HUDEP-2 (cell line): ENCODE data around the gene KRT6C.
"Not testable (repeated sequence)": the region's sequence is repeated elsewhere in the genome, so short reads cannot be mapped to it uniquely, and the experiment has no call there.

Source experiments
- DNase-seq, 76 experiments: peaks; one replicate each; lab custom pipeline; 2025; ENCODE audit not compliant: unreplicated experiment in 76 of 76; lab: John Stamatoyannopoulos, UW

The KRT6C gene

DNA sequence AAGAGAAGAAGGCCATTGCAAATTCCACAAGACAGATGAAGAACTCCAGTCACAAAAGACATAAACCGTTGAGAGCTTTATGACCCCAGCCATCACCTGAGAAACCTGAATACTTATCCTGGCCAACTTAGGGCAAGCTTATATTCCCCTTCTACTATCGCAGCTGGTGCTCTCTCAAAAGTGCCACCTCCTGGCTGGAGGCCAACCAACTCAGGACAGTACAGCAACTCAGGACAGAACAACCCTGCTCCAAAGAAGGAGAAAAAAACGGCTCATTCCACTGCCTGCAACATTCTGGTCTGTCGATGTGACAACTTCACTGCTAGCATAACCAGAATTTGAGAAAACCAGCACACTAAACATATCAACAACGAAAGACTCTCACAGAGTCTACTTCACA lies 11.9 kb downstream of the KRT6C start:
- no peak for DNase-seq

DNA sequence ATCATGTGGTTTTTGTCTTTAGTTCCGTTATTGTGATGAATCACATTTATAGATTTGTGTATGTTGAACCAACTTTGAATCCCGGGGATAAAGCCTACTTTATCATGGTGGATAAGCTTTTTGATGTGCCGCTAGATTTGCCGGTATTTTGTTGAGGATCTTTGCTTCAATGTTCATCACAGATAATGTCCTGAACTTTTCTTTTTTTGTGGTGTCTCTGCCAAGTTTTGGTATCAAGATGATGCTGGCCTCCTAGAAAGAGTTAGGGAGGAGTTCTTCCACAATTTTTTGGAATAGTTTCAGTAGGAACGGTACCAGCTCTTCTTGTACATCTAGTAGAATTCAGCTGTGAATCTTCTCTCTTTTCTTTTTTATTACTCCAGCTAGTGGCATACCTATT lies 14.7 kb downstream of the KRT6C start:
- DNase-seq = no peak

DNA sequence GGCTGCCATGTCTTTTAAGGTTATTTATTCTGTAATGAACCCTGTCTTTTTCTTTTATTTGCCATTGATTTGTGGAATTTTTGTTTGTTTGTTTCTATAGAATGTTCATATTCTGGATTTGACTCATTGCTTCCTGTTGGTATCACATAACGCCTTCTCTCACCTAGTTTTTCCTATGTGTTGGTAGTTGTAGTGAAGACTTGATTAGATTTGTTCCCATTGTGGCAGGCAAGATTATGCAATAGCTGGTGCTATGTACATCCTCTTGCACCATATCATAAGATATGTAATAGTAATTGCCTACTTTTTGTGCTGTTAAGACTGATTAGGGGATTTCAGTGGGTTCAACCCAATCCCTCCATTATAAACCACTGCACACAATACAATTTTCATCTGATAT lies 17.8 kb downstream of the KRT6C start:
- DNase-seq = no peak

DNA sequence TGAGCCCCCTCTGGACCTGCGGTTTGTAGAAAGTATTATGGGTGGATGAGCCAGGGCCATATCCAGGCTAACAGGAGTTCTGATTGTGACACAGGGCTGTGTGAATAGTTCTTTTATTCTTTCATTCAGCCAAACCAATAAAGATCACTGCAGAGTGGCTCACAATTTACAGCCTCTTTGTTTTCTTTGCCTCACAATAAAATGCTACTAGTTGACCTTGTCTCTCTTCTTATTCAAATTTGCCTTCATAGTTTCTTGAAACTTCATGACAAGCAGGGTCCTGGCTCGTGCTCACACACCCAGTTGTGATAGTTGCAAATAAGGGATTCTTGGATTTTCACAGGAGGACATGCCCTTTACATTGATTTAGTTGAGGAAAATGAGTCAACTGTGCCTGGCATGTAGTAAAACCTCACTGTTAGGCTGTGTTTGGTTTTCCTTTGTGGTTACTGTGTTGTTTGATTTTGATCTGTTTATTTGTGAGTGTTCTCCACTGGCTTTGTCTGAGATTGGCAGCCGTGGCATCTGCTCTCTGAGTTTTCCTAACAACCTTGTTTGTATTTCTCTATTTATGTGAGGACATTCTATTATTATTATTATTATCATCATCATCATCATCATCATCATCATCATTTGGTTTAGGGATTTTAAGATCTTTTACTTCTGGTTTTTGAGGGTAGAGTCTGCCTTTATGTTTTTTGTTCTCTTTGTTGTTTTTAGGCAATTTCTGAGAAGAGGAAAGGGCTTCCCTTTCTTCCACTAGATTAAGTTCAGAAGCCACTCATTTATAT lies 19.0 kb downstream of the KRT6C start:
- no peak for DNase-seq

DNA sequence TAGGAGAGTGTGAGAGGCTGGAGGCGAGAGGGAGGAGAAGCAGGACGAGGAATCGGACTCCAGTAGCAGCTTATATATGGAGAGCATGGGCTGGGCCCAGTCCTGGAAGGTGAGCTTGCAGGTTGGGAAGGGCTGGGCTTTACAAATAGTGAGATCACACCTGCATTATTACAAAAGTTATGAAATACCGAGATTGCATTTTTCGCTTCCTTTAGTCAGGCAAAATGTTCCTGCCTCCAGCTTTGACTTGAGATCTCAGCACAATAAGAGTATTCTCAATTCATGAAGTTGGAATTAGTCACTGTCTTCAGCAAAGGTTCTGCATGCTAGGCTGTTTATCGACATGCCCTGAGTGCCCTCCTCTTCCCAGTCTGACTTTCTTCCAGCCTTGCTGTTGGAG lies 21.5 kb downstream of the KRT6C start, which contains the start of gene KRT6B:
Gene KRT6B (minus strand): TSS at position 46 of the 400 bp plus-strand sequence. CDS start 68 bp downstream, outside the sequence.
- no peak for DNase-seq

DNA sequence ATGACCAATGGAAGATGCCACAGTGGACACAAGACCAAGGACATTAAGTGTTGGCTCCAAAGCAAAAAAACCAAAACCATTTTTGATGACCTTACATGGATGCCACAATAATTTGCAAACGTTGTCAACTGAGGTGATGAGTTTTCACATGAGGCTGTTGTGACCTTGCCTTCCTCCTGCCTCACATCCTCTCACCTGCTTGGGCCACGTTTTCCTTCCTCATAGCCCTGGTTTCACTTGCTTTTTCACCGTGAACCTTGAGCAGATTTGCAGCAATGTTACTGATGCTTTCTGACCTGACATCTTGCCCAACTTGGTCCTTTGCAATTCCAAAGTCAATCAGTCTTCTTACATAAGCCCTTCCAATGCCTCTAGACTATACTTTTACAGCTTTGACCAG lies 25.4 kb downstream of the KRT6C start:
- no peak for DNase-seq

DNA sequence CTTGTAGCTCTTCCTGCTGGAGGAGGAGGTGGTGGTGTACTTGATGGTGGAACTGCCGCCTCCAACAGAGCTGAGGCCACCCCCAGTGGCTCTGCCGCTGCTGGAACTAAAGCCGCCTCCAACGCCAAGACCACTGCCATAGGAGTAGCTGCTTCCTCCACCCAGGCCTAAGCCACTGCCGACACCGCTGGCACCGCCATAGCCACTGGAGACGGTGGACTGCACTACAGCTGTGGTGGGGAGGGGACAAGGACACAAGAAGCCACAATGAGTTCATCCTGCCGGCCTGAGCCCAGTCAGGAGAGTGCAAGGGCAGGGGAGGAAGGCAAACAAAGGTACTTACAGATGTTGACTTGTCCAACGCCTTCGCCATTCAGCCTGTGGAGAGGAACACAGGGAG lies 26.4 kb downstream of the KRT6C start:
- DNase-seq = not testable (repeated sequence)

DNA sequence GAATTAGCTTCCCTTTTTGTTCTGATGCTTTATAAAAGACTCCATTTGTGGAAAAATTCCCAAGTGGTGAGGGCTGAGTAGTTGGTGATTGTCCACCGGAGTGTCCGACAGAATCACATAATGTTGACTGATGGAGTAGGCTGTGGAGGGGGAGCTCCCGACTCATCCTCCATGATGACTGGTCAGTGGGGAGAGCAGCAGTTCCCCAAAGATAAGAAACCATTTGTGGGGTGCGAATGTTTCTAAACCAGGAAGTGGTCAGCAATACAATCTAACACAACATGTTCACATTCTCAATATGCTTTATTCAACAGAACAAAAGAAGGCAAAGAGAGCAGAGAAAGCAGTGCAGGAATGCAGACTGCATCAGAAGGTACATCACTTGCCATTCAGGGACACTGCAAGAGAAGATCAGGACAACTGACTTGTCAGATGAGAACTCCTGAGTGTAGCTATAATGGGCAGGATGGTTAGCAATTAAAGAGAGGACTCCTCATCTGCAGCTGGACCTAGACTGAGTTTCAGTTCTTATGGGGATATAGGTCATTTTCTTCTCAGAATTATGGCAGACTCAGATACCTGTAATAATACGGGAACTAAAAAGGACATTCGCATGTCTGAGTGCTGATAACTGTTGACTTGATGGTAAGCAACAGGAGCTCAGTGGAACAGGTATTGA lies 27.1 kb downstream of the KRT6C start:
- DNase-seq = no peak

DNA sequence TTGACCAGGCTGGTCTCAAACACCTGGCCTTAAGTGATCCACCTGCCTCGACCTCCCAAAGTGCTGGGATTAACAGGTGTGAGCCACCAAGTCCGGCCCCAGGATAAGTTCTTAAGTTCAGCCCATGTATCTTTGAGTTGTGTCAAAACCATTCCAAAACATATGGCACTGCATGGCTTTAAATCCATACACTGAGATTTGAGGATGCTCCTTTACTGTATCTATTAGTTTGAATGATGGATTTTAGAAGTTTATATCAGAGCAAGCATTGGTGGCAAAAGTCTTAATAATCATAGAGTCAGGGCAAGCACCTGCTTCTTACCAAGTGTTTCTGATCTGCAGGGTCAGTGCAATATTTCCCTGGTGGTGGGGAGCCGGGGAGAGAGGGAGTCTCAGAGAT lies 27.7 kb downstream of the KRT6C start:
- no peak for DNase-seq

DNA sequence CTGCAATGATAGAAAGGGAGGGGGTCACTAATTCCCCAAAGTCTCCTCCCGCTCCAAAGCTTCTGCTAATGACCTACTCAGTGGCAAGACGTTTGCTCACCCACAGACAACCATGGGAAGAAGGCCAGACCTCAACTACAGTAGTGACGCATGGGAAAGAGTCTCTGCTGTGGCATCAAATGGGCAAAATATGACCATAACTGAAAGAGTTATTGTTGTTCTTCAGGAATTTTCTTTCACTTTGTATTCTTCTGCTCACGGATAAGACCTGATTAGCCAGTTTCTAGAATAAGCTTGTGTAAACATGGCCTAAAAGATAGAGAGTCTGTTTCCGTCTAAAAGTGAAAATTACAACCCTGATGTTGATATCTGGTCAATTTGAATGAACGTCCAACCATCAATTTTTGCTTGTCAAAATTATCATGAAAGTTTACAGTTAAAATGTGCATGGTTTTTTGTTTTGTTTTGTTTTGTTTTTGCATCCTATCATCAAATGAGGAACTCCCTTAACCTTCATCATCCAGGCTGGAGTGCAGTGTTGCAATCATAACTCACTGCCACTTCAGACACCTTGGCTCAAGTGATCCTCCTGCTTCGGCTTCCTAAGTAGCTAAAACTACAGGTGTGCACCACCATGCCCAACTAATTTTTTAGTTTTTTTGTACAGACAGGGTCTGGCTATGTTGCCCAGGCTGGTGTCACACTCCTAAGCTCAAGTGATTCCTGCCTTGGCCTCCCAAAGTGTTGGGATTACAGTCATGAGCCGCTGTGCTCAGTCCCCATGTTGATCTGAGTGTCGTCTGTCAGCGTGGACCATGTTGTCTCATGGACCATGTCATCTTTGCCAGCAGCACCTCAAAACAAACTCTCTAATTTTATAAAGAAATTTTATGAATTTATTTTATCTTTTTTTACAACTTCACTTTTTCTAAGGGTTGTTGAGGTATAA lies 28.7 kb downstream of the KRT6C start:
- no peak for DNase-seq

DNA sequence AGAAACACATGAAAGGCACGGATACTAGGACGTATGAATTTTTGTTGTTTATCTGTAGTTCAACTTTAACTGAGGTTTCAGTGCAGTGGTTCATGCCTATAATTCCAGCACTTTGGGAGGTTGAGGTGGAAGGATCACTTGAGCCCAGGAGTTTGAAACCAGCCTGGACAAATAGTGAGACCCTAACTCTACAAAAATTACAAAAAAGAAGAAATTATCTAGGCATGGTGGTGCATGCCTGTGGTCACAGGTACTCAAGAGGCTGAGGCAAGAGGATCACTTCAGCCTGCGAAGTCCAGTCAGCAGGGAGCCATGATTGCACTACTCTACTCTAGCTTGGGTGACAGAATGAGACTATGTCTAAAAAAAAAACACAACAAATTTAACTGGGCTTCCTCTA lies 29.6 kb downstream of the KRT6C start:
- DNase-seq = no peak

DNA sequence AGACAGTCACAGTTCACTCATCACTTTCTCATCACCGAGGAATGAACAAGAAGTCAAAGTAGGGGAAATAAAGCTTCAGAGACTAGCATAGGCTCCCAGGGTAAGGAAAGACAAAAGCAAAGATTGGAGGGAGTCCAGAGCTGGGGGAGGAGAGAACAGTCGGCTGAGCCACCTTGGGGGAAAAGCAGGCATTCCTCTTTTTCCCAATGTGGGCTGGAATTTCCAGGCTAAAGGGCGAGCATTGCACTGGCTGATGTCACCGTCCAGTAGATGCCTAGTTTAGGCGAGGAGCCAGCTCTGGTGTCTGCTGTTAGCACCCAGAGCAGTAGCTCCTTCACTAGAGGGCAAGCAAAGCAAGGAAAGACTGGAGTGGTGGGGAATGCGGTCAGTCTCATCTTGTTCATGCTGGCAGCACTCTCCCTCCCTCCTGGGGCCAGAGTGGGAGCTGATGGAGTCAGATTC lies 31.0 kb downstream of the KRT6C start:
- no peak for DNase-seq

DNA sequence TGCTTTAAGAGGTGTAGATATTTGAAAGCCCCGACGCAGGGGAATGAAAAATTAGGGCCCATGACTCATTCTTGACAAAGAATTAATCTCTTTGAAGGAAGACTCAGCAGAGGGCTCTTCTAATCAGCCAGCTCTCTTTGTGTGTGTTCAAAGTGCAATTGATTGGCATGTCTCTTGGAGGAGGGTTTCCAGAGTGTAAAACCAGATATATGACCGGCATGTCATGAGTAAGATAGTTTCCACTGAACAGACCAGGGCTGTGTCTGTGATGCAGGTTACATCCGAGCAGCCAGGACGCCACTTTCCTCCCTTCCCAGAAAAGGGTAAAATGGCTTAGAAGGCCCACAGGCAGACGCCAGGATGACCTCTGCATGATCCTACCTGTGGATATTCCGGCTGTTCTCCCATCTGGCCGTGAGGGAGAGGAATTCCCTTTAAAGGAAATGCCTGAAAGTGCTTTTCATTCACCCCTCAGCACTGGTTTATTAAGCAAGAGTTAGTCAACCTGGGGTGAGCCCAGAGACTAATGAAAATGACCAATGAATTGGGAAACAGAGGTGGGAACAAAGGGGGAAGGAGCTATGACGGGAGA lies 32.2 kb downstream of the KRT6C start:
- DNase-seq = no peak

DNA sequence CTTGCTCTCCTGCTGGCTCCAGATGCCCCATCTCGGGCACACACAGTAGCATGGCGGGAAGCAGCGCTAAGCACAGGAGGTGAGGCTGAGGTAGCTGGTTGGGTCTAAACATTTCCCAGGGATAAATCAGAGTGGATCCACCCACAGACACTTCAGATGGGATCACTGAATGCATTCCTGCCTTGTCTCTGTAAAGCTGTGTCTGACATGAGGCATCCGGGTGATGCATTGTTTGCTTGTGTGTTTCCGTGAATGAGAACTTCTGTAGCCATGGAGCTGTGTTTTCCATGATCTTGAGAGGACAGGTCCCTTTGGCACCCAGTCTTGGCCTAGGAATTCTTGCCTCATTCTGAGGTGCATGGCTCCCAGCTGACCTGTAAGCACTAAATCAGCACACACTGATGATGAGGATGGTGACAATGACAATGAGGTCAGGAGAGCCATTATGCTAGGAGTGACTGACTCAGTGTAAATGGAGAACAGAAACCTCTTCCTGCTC lies 32.7 kb downstream of the KRT6C start:
- DNase-seq = no peak

DNA sequence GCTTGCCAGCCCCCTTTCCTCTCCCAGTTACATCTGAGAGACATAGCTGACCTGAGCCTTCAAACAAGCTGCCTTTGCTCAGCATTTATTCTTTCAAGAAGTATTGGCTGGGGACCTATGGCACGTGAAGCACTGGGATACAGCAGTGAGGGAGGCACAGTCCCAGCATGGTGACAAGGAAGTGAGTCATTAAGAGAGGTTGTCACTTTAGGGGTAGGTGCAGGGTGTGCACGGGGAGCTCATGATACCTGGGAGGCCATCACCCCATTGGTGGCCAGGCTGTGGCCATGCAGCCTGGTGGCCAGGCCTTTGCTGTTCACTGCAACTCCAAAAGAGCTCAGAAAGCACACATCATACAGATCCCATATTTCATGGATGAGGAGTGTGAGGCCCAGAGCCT lies 33.8 kb downstream of the KRT6C start:
- no peak for DNase-seq

DNA sequence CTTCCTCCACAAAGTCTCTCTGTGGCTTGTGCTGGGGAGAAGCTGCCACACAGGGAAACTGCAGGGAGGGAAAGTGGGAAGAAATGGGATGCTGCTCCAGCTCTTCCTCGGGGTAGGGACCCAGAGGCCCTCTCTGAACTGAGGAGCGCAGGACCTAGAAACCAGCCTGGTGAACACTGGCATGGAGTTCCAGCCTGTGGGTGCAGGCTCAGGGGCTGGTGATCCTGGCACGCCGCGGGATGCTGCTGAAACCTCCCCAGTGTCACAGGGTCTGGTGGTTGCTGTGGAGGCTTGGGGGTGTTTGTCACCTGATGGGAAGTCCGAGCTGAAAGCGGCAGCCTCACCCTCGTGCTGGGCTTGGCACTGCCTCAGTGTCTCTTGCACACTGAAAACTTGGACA lies 34.2 kb downstream of the KRT6C start:
- DNase-seq = no peak

DNA sequence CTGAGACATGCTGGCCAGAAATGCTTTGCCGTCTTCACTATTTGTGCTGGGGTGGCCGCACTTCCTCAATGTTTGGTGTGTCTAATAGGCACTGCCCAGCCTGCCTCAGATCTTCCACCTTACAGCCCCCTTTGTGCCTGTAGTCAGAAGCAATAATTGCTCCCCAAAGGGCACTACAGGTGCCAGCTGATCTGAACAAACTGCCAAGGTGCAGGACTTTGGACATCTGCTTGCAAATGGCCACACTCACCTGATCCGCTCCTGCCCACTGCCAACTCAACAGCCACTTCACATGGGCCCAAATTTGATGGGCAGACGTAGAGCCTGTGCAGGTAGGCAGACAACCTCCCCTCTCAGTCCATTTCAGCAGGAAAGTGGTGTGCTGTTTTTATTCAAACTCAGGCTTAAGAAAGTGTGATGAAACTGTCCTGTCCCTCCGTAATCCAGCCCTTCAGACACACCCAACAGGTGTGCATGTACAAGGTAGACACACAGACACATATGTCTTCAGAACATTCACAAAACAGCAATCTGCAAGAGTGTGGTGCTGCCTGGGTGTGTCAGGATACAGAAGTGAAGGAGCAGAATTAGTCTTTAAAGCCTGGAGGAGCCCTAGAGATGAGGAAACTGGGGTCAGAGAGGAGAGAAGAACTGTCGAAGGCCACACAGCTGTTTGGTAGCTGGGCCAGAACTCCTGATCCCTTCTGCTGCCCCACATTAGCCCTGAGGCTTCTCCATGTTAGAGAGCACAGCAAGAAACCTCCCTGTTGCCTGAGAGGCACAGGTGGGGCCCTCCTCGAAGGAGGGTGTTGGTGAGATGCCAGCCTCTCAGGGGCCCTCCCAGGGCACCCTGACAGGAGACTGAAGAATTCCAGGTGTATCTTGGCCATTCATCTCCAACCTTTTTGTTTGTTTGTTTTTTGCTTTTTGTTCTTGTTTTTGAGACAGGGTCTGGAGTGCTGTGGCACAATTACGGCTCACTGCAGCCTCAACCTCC lies 35.0 kb downstream of the KRT6C start:
- no peak for DNase-seq

DNA sequence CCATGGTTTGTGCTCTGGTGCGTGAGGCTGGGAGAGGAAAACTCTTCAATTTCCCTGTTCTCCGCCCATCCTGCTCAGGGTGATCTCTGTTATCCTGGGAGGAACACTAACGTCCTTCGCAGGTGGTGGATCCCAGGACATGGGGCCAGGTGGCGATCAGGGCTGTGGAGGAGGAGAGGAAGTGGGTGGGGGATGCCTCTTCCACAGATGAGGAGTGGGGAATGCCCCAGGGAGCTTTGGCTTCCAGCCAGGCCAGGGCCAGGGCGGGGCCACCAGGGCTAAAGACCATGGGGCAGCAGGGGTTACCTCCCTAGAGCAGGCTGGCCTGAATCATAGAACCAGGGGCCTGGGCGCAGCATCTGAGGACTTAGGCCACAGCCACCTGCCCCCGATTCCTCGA lies 36.1 kb downstream of the KRT6C start:
- DNase-seq = no peak

DNA sequence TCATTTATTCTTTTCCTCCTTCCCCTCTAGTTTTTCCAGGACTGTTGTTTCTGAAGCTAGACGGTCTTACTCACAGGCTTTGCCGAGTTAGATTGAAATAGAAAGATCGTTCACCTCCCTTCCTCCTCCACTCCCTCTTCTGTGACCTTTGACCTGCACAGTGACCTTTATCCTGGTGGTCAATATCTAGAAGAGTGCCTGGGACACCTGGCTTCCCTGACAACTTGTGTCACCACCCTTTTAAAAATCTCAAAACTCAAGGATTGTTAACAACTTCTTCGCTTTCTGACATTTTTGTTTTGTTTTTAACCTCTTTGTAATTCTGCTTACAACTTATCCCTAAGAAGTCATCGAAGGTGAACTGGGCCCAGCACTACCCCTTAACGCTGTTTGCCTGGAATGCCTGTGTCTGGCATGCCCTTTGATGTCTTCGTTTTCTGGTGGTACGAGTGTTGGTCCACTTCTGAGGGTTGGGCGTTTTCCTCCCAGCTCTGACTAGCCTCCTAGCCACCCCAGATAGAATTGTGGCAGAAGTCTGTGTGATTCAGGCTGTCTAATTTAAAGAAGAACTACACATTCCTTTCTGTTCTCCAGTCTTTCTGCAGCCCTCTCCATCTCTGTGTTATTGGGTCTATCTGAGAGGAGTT lies 36.7 kb downstream of the KRT6C start:
- DNase-seq = no peak
